Fibroblast of skin of scalp (primary cell): Measurements from ENCODE around the gene AK4.
"Not testable (repeated sequence)": the region's sequence is repeated elsewhere in the genome, so short reads cannot be mapped to it uniquely, and the experiment has no call there.

Source experiments
- DNase-seq: peaks from one replicate; pipeline ENCODE4 v3.0.0-alpha.2; 2013

The AK4 gene

GRCh38 chr1:65214340-65215027 lies 66.5 kb downstream of the AK4 start:
- DNase-seq = no peak

GRCh38 chr1:65216989-65217388 lies 69.0 kb downstream of the AK4 start:
- DNase-seq = no peak

GRCh38 chr1:65221638-65222339 lies 73.8 kb downstream of the AK4 start:
- DNase-seq = no peak

- DNase-seq = no peak
Observed at GRCh38 chr1:65222340-65222940, 74.4 kb downstream of the AK4 start.

- no peak for DNase-seq
Observed at GRCh38 chr1:65224681-65225091, 76.7 kb downstream of the AK4 start.

GRCh38 chr1:65225179-65225578 lies 77.2 kb downstream of the AK4 start:
- no peak for DNase-seq

- DNase-seq = no peak
Observed at GRCh38 chr1:65229201-65229600, 81.2 kb downstream of the AK4 start.

GRCh38 chr1:65229754-65230339 lies 81.8 kb downstream of the AK4 start:
- DNase-seq = no peak

GRCh38 chr1:65230731-65231481 lies 82.9 kb downstream of the AK4 start:
- peak; percentile 34 for DNase-seq

- peak; percentile 6 for DNase-seq
Observed at GRCh38 chr1:65231718-65232330, 83.8 kb downstream of the AK4 start.

GRCh38 chr1:65232461-65232990 lies 84.5 kb downstream of the AK4 start:
- peak; percentile 34 for DNase-seq

- DNase-seq = no peak
Observed at GRCh38 chr1:65233782-65234181, 85.8 kb downstream of the AK4 start.

GRCh38 chr1:65235867-65236805 lies 88.1 kb downstream of the AK4 start:
- peak; percentile 57 for DNase-seq

- not testable (repeated sequence) for DNase-seq
Observed at GRCh38 chr1:65237088-65237487, 89.1 kb downstream of the AK4 start.

GRCh38 chr1:65237503-65237902 lies 89.5 kb downstream of the AK4 start:
- DNase-seq = no peak

GRCh38 chr1:65238010-65238409 lies 90.0 kb downstream of the AK4 start:
- no peak for DNase-seq

GRCh38 chr1:65243491-65243890 lies 95.5 kb downstream of the AK4 start:
- DNase-seq = no peak

GRCh38 chr1:65245295-65245694 lies 97.3 kb downstream of the AK4 start:
- no peak for DNase-seq

GRCh38 chr1:65247419-65248359 lies 99.7 kb downstream of the AK4 start:
- DNase-seq = peak; percentile 99

- DNase-seq = no peak
Observed at GRCh38 chr1:65250826-65251225, 102.8 kb downstream of the AK4 start.
